ENCODE data around the gene GPATCH3.
A peak's percentile ranks its signal among the peaks of the same experiment; 100 is the strongest.
"Not testable (repeated sequence)": the region's sequence is repeated elsewhere in the genome, so short reads cannot be mapped to it uniquely, and the experiment has no call there.

GPATCH3 gene

GRCh38 chr1:26881611-26882010 is 18.7 kb downstream of the GPATCH3 start:
- in situ Hi-C loops (cut with MboI; ENCODE audit: low pct_unique_long_range_greater_than_20kb, low sequenced_read_pairs); DNase-seq: not testable (repeated sequence)

GRCh38 chr1:26879793-26880192 is 20.5 kb downstream of the GPATCH3 start:
- DNase-seq, result no peak
- in situ Hi-C loops (cut with MboI; ENCODE audit: low pct_unique_long_range_greater_than_20kb, low sequenced_read_pairs), result no loop called here

- in situ Hi-C loops (cut with MboI; ENCODE audit: low pct_unique_long_range_greater_than_20kb, low sequenced_read_pairs), result no loop called here
These were observed 22.9 kb downstream of the GPATCH3 start for GRCh38 chr1:26877326-26877725.

GRCh38 chr1:26874896-26875295 is 25.4 kb downstream of the GPATCH3 start:
- in situ Hi-C loops (cut with MboI; ENCODE audit: low pct_unique_long_range_greater_than_20kb, low sequenced_read_pairs), result no loop called here
- no peak for DNase-seq

More at GRCh38 chr1:26877326-26877725, 22.9 kb downstream of the GPATCH3 start:
- DNase-seq, result no peak

- DNase-seq; in situ Hi-C loops (cut with MboI; ENCODE audit: low pct_unique_long_range_greater_than_20kb, low sequenced_read_pairs): not testable (repeated sequence)
These were observed 27.2 kb downstream of the GPATCH3 start for GRCh38 chr1:26873097-26873496.

- in situ Hi-C loops (cut with MboI; ENCODE audit: low pct_unique_long_range_greater_than_20kb, low sequenced_read_pairs), result no loop called here
- peak; percentile 99 for DNase-seq
These were observed 35.4 kb downstream of the GPATCH3 start for GRCh38 chr1:26864610-26865480.

- in situ Hi-C loops (cut with MboI; ENCODE audit: low pct_unique_long_range_greater_than_20kb, low sequenced_read_pairs), result no loop called here
- DNase-seq, result no peak
These were observed 36.6 kb downstream of the GPATCH3 start for GRCh38 chr1:26863685-26864077.

- in situ Hi-C loops (cut with MboI; ENCODE audit: low pct_unique_long_range_greater_than_20kb, low sequenced_read_pairs), result no loop called here
- peak; percentile 50 for DNase-seq
These were observed 37.2 kb downstream of the GPATCH3 start, which contains the start of gene SFN for GRCh38 chr1:26862781-26863684. SFN (plus strand) TSS chr1:26863149; CDS start chr1:26863213, 64 bp downstream.

GRCh38 chr1:26861889-26862378 is 38.3 kb downstream of the GPATCH3 start:
- no peak for DNase-seq
- in situ Hi-C loops (cut with MboI; ENCODE audit: low pct_unique_long_range_greater_than_20kb, low sequenced_read_pairs), result no loop called here

GRCh38 chr1:26861286-26861701 is 39.0 kb downstream of the GPATCH3 start:
- in situ Hi-C loops (cut with MboI; ENCODE audit: low pct_unique_long_range_greater_than_20kb, low sequenced_read_pairs), result no loop called here
- DNase-seq, result peak; percentile 35

GRCh38 chr1:26858891-26859640 is 41.2 kb downstream of the GPATCH3 start:
- DNase-seq, result no peak
- in situ Hi-C loops (cut with MboI; ENCODE audit: low pct_unique_long_range_greater_than_20kb, low sequenced_read_pairs), result no loop called here

- no peak for DNase-seq
- in situ Hi-C loops (cut with MboI; ENCODE audit: low pct_unique_long_range_greater_than_20kb, low sequenced_read_pairs), result no loop called here
These were observed 42.1 kb downstream of the GPATCH3 start for GRCh38 chr1:26858160-26858559.

GRCh38 chr1:26857473-26858060 is 42.7 kb downstream of the GPATCH3 start:
- in situ Hi-C loops (cut with MboI; ENCODE audit: low pct_unique_long_range_greater_than_20kb, low sequenced_read_pairs), result no loop called here
- DNase-seq, result no peak

- in situ Hi-C loops (cut with MboI; ENCODE audit: low pct_unique_long_range_greater_than_20kb, low sequenced_read_pairs), result no loop called here
- no peak for DNase-seq
These were observed 43.4 kb downstream of the GPATCH3 start for GRCh38 chr1:26856604-26857469.

GRCh38 chr1:26856181-26856580 is 44.1 kb downstream of the GPATCH3 start:
- in situ Hi-C loops (cut with MboI; ENCODE audit: low pct_unique_long_range_greater_than_20kb, low sequenced_read_pairs), result no loop called here

GRCh38 chr1:26855636-26856035 is 44.6 kb downstream of the GPATCH3 start:
- no peak for DNase-seq
- in situ Hi-C loops (cut with MboI; ENCODE audit: low pct_unique_long_range_greater_than_20kb, low sequenced_read_pairs), result no loop called here

More at GRCh38 chr1:26856181-26856580, 44.1 kb downstream of the GPATCH3 start:
- DNase-seq, result no peak

- DNase-seq, result no peak
These were observed 45.4 kb downstream of the GPATCH3 start for GRCh38 chr1:26854906-26855305.

GRCh38 chr1:26853600-26853999 is 46.7 kb downstream of the GPATCH3 start:
- no peak for DNase-seq
- in situ Hi-C loops (cut with MboI; ENCODE audit: low pct_unique_long_range_greater_than_20kb, low sequenced_read_pairs), result no loop called here

More at GRCh38 chr1:26854906-26855305, 45.4 kb downstream of the GPATCH3 start:
- in situ Hi-C loops (cut with MboI; ENCODE audit: low pct_unique_long_range_greater_than_20kb, low sequenced_read_pairs), result no loop called here

Data from KBM-7 (cell line).